Epithelial cell of proximal tubule (primary cell): ENCODE data around the gene FAM163B. TPM values are rescaled to one million over a fixed set of nuclear protein-coding genes. Genes with fewer than 3 reads are reported as not detected.

Experiments used
- DNase-seq: peaks from one replicate; pipeline ENCODE4 v3.0.0-alpha.2; 2011; ENCODE audit warnings: low read depth
- H3K4me3 ChIP-seq: 2 replicates; pipeline ENCODE4 v1.5.1; 2011; ENCODE audit warnings: low read depth, mild to moderate bottlenecking, low read length
- CTCF ChIP-seq: conservative IDR thresholded peaks from 2 replicates; pipeline ENCODE4 v1.5.1; 2012; ENCODE audit warnings: low read depth, mild to moderate bottlenecking, low read length
- total RNA-seq: library from RNA; depleted of rRNA; stranded (reverse); fragments of >200 nt; gene quantifications from 2 replicates; pipeline ENCODE4 v1.2.3, GENCODE V29; 2015

FAM163B gene
- total RNA-seq, 1 donor from 2014 or later = not detected

DNA sequence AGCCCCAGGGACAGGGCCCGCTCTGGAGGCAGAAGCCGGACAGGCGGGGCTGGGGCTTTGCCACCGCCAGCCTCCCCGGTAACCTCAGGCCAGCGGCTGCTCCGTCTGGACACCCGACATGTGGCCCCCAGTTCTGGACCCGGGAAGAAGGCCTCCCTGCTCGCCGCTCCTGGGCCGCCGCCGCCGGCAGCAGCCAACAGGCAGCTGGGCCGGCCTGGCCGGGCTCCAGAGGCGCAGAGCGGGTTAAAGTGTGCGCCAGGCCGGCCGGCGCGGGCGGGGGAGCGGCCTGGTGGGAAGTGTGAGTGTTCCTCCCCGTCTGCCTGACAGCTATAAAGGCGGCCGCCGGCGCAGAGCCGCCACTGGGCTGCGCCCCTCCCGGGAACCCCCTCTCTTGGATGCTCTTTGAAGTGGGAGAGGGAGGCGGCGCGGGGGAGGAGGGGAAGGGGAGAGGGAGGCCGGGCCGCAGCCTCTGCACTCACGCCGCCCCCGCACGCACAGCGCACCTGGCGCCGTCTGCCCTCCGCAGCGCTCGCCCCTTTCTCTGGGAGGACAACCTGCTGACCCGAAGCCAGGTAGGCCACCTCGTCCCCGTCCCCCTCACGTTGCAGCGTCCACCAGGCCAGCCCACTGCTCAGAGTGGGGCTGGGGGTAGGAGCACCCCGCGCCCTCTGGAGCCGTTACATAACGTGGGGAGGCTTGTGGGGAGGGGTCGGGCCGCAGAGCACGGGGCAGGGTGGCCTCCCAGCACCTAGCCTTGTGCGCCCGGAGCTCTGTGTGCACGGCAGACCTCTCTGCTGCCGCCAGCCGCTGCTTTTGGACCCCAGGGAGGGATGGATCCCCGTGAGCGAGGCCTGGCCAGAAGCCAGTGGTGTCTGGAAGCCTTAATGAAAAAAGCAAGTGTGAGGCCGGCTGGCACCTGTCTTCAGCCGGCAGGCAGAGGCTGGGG, 74.6 kb downstream of the FAM163B start, which contains the start of gene ADAMTSL2:
ADAMTSL2 (plus strand) TSS at position 359 of the 946 bp plus-strand sequence. CDS start 2,009 bp downstream, outside the sequence.
- no peak within 1 kb of the TSS for H3K4me3 ChIP-seq
- no peak for TF ChIP-seq CTCF
- no peak for DNase-seq

- DNase-seq = no peak
- no peak for TF ChIP-seq CTCF
- H3K4me3 ChIP-seq = no peak overlapping the region
Observed at GRCh38 chr9:133533857-133534256, 75.3 kb downstream of the FAM163B start.

DNA sequence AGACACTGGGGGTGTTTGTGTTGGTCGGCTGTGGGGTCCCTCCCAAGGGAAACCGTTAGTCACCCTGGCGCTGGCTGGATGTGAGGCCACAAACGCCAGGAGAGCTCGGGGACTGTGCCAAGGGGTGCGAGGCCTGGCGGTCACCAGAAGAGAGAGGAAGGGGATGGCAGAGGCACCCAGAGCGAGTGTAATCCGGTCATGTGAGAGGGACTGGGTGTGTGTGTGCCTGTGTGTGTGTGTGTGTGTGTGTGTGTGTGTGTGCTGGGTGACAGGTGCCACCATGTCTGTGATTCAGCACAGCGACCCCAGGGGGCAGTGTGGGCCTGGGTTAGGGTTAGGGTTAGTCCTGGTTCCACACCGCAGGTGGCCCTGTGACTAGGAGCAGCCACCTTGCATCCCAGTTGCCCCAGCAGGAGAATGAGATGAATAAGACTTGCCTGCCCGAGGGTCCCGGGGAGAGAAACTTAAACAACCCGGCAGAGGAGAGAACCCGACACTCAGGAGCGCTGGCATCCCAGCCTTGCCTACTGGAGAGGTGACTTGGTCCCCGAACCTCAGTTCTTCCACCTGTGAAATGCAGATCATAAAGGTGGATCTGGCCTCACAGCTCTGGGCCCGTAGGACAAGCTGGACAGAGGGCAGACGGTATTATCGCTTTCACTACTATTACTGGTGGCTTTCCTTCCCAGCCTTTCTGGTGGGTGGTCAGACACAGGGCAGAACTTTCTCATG, 76.1 kb downstream of the FAM163B start:
- no peak overlapping the region for H3K4me3 ChIP-seq
- peak; percentile 50 for TF ChIP-seq CTCF
- DNase-seq = no peak

- DNase-seq = no peak
- H3K4me3 ChIP-seq = no peak overlapping the region
- no peak for TF ChIP-seq CTCF
Observed at GRCh38 chr9:133531293-133531692, 77.9 kb downstream of the FAM163B start.

- H3K4me3 ChIP-seq = no peak overlapping the region
- DNase-seq = no peak
- TF ChIP-seq CTCF = no peak
Observed at GRCh38 chr9:133529874-133530273, 79.3 kb downstream of the FAM163B start.

DNA sequence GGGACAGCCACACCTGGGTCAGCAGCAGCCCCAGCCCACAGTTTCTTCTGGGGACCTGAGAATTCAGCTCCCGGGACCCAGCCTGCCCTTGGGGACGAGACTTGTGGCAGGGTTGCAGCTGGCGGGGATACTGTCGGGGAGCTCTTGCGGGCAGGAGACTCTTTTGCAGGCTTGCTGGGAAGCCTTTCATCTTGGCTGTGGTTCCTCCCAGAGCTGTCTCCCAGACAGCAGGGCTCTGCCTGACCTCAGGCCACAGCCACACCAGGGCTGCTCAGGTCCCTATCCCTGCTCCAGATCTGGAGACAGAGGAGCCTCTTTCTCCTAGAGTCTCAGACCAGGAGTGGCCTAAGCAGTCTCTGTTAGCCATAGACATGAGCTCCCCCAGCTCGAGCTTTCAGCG, 79.7 kb downstream of the FAM163B start:
- no peak for TF ChIP-seq CTCF
- H3K4me3 ChIP-seq = no peak overlapping the region
- no peak for DNase-seq
